Suppressor macrophage treated with lipopolysaccharide for 1 hour (primary cell): ENCODE results near the gene CUX1.
"Not testable (repeated sequence)": the region's sequence is repeated elsewhere in the genome, so short reads cannot be mapped to it uniquely, and the experiment has no call there.

Experiments used
- DNase-seq, 3 donors: peaks; one replicate each; pipeline ENCODE4 v3.0.0-alpha.2; 2020 to 2022

The CUX1 gene

DNA sequence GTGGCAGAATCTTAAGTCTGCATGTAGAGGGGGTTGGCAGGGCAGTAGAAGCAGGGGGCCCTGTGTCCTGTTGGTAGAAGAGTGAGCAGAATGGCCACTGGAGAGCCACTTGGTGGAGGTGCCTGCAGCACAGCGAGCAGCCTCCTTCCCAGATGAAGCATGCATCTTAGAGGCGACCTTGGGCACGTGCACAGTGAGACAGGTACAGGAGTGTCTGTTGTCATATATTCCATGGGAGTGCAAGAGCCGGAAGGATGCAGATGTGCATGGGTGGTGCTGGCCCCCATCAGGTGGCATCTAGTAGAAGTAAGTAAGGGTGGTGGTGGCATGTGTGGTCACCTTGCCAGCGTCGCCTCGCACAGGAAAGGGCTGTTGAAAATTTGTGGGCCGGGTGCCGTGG, 53.9 kb downstream of the CUX1 start:
- no peak for DNase-seq

GRCh38 chr7:101874028-101874427, 56.6 kb downstream of the CUX1 start:
- no peak for DNase-seq

GRCh38 chr7:101875283-101875846, 57.9 kb downstream of the CUX1 start:
- no peak for DNase-seq

DNA sequence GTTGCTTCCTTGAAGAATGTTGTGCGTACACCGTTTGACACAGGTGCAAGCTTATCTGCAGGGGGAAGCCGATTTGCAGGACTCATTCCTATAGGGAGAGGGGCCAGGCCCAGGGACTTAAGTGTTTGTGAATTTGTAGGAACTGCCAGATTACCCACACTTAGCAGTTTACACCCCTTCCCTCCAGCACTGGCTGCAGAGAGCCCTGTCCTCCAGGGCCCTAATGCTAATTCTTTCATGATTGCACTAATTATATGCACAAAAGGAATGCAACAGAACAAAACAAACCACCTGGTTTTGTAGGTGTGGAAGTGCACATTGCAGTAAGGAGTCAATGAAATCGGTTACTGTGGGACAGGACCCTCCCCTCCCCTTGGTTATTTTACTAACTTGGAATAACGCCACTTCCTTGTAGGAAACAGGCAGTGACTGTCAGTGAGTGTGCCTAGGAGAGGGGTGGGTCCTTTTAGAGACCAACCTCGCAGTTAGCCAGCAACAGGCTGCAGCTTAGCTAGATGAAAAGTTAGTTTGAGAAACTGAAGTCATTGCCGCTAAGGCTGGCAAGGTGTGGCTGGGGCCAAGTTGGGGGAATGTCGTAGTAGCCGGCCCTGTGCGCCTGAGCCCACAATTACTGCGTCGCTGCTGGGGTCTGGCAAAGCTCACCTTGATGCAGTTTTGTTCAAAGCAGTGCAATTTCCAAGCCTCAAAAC, 60.6 kb downstream of the CUX1 start:
- DNase-seq = no peak

DNA sequence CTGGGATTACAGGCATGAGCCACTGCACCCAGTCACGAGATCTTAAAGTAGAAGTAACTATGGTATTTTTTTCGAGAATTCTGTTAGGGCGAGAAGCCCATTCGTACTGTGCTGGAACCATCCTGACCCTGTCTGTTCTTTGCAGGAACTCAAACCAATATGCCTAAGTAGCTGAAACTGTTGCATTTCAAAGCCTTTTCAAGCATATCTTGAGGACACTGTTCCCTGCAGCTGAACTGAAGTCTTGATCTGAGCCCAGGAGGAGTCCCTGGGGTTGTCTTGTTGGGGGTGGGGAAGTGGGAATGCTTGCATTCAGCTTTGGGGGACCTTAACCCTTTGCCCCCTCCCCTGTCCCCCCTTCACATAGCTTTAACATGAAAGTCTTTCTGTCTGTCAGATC, 61.5 kb downstream of the CUX1 start:
- DNase-seq = no peak

- DNase-seq = no peak
Observed at GRCh38 chr7:101879565-101879964, 62.1 kb downstream of the CUX1 start.

DNA sequence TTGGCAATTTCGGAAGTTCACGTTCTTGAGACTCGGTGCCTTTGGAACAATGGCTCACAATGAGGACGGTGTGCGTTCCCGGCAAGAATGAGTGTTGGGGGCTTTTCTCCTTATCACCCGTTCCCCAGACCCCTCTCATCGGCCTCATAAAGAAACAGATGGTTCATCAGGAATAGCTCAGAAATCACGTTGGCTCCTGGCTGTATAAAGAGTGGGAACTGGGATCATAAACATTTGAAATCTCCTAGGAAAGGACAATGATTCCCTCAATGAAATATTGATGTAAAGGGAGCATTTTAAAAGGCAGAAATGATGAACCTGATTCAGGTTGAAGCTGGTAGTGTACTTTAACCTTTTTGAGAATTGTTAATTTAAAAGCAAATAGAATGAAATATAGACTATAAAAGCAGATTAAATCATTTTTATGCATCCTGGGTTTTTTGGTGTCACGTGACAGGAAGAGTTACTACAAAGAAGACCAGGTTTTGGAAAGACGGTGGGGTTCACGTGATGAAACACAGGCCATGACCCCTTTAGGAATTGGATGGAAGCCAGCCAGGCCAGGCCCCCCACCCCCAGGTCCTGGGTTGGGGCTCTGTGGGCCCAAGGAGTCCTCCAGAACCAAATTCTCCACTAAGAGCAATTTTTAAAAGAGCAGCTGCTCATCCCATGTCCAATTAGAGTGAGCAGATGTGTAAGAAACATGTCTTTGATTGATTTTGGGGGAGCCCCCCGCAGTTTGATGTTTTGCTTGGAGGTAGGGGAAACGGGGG, 63.0 kb downstream of the CUX1 start:
- no peak for DNase-seq

DNA sequence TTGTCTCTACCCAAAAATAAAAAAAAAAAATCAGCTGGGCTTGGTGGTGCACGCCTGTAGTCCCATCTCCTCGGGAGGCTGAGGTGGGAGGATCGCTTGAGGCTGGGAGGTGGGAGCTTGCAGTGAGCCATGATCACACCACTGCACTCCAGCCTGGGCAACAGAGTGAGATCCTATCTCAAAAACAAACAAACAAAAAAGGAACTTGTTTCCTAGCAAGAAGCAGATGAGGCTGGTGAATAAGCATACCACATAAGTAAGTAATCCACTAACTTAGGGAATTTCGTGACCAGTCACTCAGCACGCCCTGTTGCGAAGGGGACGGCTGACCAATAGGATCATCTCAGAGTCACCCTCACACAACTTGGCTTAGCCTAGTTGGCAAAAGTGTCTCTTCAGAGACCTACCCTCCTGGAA, 64.6 kb downstream of the CUX1 start:
- DNase-seq = peak; percentile 89 to 96 (median 93)

- DNase-seq = peak; percentile 92 to 98 (median 97)
Observed at GRCh38 chr7:101882595-101883564, 65.5 kb downstream of the CUX1 start.

- DNase-seq = no peak
Observed at GRCh38 chr7:101884671-101885596, 67.5 kb downstream of the CUX1 start.

- peak; percentile 22 to 44 (median 36) for DNase-seq
Observed at GRCh38 chr7:101885597-101885955, 68.2 kb downstream of the CUX1 start.

GRCh38 chr7:101887352-101887751, 69.9 kb downstream of the CUX1 start:
- not testable (repeated sequence) for DNase-seq

DNA sequence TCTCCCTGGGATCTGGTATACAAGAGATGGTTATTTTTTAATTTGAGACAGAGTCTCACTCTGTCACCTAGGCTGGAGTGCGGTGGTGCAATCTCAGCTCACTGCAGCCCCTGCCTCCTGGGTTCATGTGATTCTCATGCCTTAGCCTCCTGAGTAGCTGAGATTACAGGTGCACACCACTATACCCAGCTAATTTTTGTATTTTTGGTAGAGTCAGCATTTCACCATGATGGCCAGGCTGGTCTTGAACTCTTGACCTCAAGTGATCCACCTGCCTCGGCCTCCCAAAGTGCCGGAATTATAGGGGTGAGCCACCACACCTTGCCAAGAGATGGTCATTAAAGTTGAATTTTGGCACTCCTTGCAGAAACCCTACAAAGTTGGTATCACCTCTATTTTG, 71.1 kb downstream of the CUX1 start:
- DNase-seq = not testable (repeated sequence)

- peak; percentile 60 to 68 (median 66) for DNase-seq
Observed at GRCh38 chr7:101890749-101891523, 73.5 kb downstream of the CUX1 start.

GRCh38 chr7:101891936-101892640, 74.7 kb downstream of the CUX1 start:
- DNase-seq = peak; percentile 72 to 94 (median 90)

- DNase-seq = no peak
Observed at GRCh38 chr7:101893341-101894082, 76.1 kb downstream of the CUX1 start.

DNA sequence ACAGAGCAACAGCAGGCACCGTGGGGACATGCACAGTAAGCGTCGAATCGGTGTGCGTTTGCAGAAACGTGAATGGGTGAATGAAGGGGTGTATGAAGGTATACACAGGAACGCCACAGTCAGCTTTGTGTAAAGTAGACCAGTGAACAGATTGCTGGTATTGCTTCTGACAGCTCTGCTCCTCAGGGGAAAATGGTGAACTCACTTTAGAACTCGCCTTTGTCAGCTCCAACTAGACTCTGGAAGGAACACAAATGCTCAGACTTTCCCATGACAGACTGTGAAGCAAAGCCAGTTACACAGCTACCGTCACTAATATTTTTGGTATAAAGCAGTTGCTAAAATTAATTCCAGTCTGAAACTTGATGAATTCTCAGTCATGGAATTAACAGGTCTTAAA, 78.9 kb downstream of the CUX1 start:
- no peak for DNase-seq

DNA sequence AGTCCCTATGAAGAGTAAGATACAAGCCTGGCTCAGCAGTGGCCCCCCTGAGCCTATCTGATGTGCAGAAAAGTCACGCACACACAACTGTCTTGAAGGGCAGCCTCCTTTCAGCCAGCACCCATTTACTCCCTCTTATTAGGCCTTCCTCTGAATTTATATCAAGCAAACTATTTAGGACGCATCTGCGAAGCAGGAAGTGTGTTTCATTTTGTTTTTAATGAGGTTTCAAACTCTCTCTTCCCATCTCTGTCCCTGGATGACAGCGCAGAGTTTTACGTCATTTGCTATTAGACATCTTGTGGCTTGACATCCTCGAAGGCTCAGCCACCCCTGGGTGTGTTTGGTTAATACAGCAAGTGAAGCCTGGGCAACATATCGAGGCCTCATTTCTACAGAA, 79.5 kb downstream of the CUX1 start:
- peak; percentile 37 to 45 (median 41) for DNase-seq

- DNase-seq = no peak
Observed at GRCh38 chr7:101898106-101898505, 80.7 kb downstream of the CUX1 start.
